GM23248 (cell line): Measurements from ENCODE around the gene TSSK2.

Experiments
- EZH2 ChIP-seq: fragments of 200-600 bp; sonication (generic); IDR thresholded peaks from 2 replicates; pipeline ENCODE4 v1.6.1; 2018; ENCODE audit warnings: antibody characterized with exemption, mild to moderate bottlenecking; ENCODE audit not compliant: insufficient read depth, poor library complexity, severe bottlenecking
- EZH2phosphoT487 ChIP-seq: fragments of 200-600 bp; sonication (generic); IDR thresholded peaks from 2 replicates; pipeline ENCODE4 v1.6.1; 2018; ENCODE audit warnings: antibody characterized with exemption, moderate library complexity, mild to moderate bottlenecking, low read depth; ENCODE audit not compliant: insufficient read depth

- no peak for TF ChIP-seq EZH2
- no peak for TF ChIP-seq EZH2phosphoT487
These were observed 18.9 kb downstream of the TSSK2 start, which contains the start of gene GSC2 for GRCh38 chr22:19149991-19150390.
